Activated T-cell treated with anti-CD3 and anti-CD28 coated beads for 4 hours (primary cell): Measurements from ENCODE around the gene CCDC124.
"Not testable (repeated sequence)": the region's sequence is repeated elsewhere in the genome, so short reads cannot be mapped to it uniquely, and the experiment has no call there.

Experiments
- DNase-seq: peaks from one replicate; pipeline ENCODE4 v3.0.0-alpha.2; 2020

Gene CCDC124

DNA sequence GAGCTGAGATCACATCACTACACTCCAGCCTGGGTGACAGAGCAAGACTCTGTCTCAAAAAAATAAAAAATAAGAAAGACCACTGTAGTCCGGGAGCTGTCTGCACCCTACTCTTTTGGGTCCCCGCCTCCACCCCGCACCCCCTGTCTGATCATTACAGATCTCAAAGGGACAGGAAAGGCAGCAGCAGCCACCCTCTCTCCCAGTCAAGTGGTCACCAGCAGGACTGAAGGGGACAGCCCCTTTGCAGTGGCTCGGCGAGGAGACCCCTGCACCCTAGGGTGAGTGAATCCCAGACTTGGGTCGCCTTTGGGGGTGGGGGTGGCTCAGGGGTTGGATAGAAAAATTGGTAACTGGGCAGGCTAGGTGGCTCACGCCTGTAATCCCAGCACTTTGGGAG is 21.6 kb downstream of the CCDC124 start:
- DNase-seq, result no peak

DNA sequence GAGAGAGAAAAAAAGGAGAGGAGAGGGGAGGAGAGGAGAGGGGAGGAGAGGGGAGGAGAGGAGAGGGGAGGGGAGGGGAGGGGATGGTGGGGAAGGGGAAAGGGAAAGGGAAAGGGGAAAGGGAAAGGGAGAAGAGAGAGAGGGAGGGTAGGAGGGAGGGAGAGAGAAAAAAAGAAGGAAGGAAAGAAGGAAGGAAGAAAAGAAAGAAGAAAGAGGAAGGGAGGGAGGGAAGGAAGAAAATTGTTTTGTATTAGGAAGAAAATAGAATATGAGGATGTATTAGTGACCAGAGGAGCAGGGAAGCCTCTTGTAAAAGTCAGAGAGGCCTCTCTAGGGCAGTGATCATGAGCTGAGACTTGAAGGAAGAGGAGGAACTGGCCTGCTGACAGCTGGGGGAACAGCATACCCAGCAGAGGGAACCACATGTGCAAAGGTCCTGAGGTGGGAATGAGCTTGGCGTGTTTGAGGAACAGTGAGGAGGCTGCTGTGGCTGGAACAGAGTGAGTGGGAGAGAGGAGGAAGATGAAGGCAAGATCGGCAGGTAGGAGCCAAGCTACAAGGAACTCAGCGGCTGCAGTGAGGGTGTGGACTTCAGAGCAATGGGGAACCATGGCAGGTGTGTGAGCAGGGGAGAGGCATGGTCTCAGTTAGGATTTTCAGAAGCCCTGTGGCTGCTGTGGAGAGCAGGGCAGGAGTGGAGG is 24.5 kb downstream of the CCDC124 start:
- DNase-seq, result no peak

DNA sequence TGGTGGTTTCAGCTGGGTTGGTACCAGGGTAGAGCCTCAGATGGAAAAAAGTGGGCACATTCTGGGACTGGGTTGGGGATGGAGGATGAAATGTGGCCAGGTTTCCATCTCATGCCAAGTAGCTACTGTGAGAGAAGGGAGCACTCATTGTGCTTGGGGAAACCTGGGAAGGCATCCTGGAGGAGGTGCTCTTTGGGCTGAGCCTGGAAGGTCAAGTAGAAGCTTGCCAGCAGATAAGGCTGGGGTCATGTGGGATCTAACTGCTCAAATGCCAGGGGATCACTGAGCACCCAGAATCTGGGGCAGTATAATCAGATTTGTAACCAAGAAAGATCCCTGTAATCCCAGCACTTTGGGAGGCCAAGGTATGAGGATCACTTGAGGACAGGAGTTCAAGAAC is 25.1 kb downstream of the CCDC124 start:
- no peak for DNase-seq

- no peak for DNase-seq
These were observed 31.3 kb downstream of the CCDC124 start for GRCh38 chr19:17963936-17964691.

DNA sequence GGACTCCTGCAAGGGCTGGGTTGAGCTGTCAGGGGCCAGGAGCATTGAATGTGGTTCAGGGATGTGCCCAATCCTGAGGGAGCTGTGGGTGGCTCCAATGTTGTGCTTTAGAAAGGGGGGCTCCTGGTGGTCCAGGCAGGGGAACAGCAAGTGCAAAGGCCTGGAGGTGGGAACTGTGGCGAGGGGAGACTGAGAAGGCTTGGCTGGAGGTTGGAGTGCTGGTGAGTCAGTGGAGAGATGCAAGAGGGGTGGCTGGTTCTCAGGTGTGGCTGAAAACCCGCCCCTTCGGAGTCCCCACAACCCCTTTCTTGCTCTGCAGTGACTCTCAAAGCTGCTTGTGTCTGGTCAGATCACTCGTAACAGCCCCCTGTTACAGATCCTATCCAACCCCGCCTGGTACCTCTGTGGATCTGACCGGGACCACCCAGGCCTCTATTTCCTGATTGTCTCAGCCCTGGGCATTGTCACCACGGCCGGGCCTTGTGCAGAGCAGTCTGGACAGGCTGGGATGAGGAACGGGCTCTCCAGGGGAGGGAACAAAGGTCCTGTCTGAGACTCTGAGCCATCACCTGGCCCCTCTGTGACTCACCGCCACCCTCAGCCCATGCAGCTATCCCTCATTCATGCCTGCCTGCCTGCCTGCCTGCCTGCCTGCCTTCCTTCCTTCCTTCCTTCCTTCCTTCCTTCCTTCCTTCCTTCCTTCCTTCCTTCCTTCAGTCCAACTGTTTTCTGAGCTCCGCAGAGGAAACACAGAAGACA is 32.7 kb downstream of the CCDC124 start:
- DNase-seq, result no peak

GRCh38 chr19:17966129-17966483 is 33.3 kb downstream of the CCDC124 start:
- DNase-seq, result no peak

- no peak for DNase-seq
These were observed 33.9 kb downstream of the CCDC124 start, which contains the start of gene KCNN1 for GRCh38 chr19:17966550-17967256. Gene KCNN1 (plus strand): TSS chr19:17967107. CDS start chr19:17973889, 6,782 bp downstream.

GRCh38 chr19:17967257-17968051 is 34.6 kb downstream of the CCDC124 start:
- no peak for DNase-seq

DNA sequence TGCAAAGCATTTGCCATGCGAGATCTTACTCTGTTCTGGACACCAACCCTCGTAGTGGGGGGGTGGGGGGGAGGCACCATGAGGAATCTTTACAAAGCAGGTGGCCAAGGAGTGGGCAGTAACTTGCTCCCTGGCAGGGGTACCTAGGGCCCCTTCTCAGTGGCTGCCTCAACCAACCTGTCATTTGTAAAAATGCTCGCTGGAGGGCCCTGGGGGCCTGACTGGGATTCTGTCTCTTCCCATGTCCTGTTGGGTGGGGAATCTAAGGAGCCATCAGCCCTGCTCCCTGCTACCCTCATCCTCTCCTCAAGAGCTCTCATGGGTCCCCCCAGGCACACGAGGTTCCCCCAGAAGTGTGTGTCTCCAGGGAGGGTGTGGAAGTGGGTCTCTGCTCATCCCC is 35.5 kb downstream of the CCDC124 start:
- no peak for DNase-seq

DNA sequence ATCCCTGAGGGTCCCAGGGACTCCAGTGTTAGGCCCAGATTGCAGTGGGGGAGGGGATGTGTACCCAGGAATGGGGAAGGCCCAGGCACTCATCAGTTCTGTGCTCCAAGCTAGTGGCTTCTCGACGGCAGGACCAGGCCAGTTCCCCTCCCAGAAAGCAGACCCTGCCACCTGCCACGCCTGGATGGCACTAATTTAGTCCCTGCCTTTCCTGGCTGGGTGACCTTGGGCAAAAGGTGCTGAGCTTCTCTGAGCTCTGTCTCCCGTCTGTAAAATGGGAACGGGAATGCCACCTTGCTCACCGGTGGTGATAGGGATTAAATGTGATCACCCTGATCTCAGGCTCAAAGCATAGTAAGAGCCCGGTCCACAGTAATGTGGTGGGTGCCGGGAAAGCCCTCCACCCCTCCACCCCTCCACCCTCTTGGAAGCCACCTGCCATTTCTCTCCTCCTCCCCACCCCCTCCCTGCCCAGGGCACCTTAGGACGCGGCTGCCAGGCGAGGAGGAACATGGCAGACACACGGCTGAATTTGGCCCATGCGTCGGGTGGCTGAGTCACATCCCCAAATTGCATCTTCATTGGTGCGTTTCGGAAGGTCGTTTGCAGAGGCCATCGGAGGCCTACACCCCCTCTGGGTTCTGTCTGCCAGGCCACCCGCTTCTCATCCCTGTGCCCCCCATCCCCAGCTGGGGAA is 36.4 kb downstream of the CCDC124 start:
- no peak for DNase-seq

DNA sequence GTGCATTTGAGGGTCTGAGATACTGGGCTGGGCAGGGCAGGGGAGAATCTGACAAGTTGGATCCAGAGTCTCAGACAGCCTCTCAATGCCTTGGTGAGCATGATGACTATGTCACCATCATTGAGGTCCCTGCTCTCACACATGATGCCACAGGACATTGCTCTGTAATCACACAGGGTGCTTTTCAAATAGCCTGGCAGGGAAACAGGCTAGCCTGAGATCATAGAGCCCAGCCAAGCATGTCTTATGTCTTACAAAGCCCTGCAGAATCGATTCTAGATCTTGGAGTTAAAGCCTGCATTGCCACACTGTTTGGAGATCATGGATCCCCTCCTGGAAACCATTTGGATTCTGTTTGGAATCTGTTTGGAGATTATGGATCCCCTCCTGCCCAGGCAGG is 39.4 kb downstream of the CCDC124 start:
- DNase-seq, result no peak

GRCh38 chr19:17973759-17974158 is 40.9 kb downstream of the CCDC124 start:
- DNase-seq, result no peak

DNA sequence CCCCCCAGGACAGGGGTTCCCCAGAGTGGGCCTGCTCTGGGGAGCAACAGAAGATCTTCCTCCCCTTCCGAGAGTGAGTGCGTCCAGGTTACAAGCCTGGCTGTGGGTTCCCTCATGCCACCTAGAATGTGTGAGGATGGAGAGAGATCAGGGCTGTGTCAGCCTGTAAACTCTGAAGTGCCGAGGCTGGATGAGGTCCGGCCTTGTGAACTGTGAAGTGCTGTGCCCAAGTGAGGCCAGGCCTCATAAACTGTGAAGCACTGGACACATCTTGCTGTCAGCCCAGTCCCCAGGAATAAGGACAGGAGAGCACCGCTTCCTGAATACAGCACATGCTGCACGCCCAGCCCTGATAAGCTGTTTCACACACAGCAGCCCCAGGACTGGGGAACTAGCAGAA is 41.7 kb downstream of the CCDC124 start:
- no peak for DNase-seq

GRCh38 chr19:17975032-17975431 is 42.2 kb downstream of the CCDC124 start:
- no peak for DNase-seq

DNA sequence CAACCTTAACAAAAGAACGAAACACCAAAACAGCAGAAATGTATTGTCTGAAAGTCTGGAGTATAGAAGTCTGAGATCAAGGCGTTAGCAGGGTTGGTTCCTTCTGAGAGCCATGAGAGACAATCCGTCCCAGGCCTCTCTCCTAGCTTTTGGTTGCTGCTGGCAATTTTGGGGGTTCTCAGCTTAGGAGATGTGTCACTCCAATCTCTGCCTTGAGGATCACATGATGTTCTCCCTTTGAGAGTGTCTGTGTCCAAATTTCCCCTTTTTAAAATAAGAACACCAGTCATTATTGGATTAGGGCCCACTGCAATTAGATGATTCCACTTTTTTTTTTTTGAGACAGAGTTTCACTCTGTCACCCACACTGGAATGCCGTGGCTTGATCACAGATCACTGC is 44.2 kb downstream of the CCDC124 start:
- DNase-seq, result no peak

DNA sequence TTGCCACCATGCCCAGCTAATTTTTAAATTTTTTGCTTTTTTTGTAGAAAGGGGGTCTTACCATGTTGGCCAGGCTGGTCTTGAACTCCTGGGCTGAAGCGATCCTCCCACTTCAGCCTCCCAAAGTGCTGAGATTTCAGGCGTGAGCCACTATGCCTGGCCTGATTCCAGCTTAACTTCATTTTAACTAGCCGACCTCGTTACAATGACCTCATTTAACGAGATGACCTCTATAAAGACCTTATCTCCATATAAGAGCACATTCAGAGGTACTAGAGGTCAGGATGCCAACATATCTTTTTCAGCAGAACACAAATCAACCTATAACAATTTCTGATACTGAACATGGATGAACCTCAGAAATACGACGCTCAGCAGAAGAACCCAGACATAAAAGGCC is 44.7 kb downstream of the CCDC124 start:
- no peak for DNase-seq

DNA sequence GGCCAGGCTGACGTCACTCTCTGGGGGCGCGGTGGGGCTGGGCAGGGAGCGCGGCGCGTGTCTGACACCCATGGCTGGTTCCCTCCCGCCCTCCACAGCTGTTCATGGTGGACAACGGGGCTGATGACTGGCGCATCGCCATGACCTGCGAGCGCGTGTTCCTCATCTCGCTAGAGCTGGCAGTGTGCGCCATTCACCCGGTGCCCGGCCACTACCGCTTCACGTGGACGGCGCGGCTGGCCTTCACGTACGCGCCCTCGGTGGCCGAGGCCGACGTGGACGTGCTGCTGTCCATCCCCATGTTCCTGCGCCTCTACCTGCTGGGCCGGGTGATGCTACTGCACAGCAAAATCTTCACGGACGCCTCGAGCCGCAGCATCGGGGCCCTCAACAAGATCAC is 48.8 kb downstream of the CCDC124 start:
- DNase-seq, result no peak

DNA sequence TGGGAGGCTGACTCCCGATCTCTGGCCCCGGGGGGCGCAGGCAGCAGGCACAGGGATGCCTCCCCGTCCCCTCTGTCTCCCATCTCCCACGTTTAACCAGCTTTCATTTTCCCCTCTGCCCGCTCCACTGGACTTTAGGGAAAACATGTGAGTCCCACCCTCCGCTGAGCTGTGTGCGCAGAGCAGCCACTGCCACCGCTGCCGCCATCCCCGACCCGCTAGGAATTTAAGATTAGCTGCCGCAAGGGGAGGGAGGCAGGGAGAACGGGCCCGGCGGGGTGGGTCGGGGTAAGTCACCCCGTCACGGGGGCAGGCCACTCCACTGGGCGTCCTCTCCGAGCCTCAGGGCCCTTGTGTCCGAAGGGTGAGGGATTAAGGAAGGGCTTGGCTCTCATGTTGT is 49.6 kb downstream of the CCDC124 start:
- no peak for DNase-seq

DNA sequence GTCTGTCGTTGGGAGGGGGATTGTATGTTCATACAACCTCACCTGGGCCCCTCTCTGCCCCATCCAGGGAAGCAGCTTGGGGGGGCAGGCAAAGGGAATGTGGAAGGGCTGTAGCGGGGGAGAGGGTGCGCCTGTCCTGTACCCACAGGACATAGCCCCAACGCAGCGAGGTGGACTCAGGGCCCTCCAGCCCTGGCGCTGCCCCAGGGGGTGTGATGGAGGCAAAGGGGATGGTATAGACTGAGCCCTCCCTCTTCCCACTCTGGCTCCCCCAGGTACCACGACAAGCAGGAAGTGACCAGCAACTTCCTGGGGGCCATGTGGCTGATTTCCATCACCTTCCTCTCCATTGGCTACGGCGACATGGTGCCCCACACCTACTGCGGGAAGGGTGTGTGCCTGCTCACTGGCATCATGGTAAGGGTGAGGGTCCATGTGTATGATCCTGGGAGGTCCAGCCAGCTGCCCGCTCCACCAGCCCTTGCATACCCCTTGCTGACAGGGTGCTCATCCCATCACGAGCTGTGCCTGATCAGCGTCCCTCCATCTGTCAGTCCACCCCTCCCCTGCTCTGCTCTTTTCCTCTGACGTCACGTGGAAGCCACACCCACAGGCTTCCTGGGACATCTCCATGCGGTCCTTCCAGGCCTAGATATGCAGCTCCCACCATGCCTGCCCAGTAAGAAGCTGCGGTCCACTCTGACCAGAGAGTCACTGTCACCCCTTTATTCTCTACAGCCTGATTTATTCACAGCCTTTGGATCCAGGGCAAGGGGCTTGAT is 52.4 kb downstream of the CCDC124 start:
- DNase-seq, result no peak

- not testable (repeated sequence) for DNase-seq
These were observed 53.8 kb downstream of the CCDC124 start for GRCh38 chr19:17986569-17986968.

- DNase-seq, result no peak
These were observed 55.3 kb downstream of the CCDC124 start for GRCh38 chr19:17988161-17988560.
